H1 (cell line): ENCODE results near the gene LIPA.

Source experiments
- CTCF ChIP-seq, 3 experiments: IDR thresholded peaks; 1 replicate in 2 of 3; 2 replicates in 1 of 3; pipeline versions ENCODE4 v1.5.1 to v1.6.1; 2011; ENCODE audit warnings: low read length in 3 of 3, mild to moderate bottlenecking in 3 of 3, inconsistent platforms in 2 of 3, low read depth in 1 of 3, moderate library complexity in 1 of 3; ENCODE audit not compliant: insufficient read depth in 1 of 3; ENCODE audit errors: control extremely low read depth in 1 of 3
- HDAC2 ChIP-seq, 2 experiments: fragments of 300-600 bp in 1 of 2; sonication (generic) in 1 of 2; IDR thresholded peaks; 2 replicates each; pipeline ENCODE4 v1.6.1; 2011 to 2012; ENCODE audit warnings: low read depth in 2 of 2, low read length in 2 of 2, mild to moderate bottlenecking in 2 of 2, moderate library complexity in 2 of 2, borderline replicate concordance in 1 of 2, inconsistent platforms in 1 of 2
- POLR2AphosphoS5 ChIP-seq: IDR thresholded peaks from 2 replicates; pipeline ENCODE4 v1.6.1; 2011; ENCODE audit warnings: low read depth, low read length
- SRF ChIP-seq: IDR thresholded peaks from 2 replicates; pipeline ENCODE4 v1.6.1; 2011; ENCODE audit warnings: mild to moderate bottlenecking, low read depth, low read length, moderate library complexity
- TAF1 ChIP-seq: IDR thresholded peaks from 2 replicates; pipeline ENCODE4 v1.6.1; 2011; ENCODE audit warnings: mild to moderate bottlenecking, low read depth, low read length
- ZNF274 ChIP-seq: IDR thresholded peaks from 2 replicates; pipeline ENCODE4 v1.7.0; 2012; ENCODE audit warnings: low read length, borderline replicate concordance; ENCODE audit errors: extremely low read depth

GRCh38 chr10:89221919-89222318 lies 29.7 kb downstream of the LIPA start:
- TF ChIP-seq CTCF (IDR thresholded peaks at IDR 0.05; ENCODE audit: control extremely low read depth in 1 of 3, insufficient read depth in 1 of 3, low read depth in 1 of 3, low read length in 3 of 3) (no peak), SRF (no peak), TAF1 (no peak), POLR2AphosphoS5 (no peak), ZNF274 (no peak), HDAC2 (IDR thresholded peaks at IDR 0.05; ENCODE audit: borderline replicate concordance in 1 of 2, low read depth in 2 of 2, low read length in 2 of 2) (no peak)
